Measurements from ENCODE around the gene ST6GAL2.

- no peak for TF ChIP-seq CTCF (IDR thresholded peaks at IDR 0.05)
- no peak for TF ChIP-seq POLR2A (IDR thresholded peaks at IDR 0.05)
Measured at GRCh38 chr2:106867196-106867953, 18.6 kb downstream of the ST6GAL2 start.

Data from tibial nerve (tissue), 3 donors.